SK-N-SH (cell line): ENCODE measurements around the gene BRAF. TPM values are rescaled to one million over a fixed set of nuclear protein-coding genes. Genes with fewer than 3 reads are reported as not detected.

Experiments
- CTCF ChIA-PET: fragments of 300-600, 350-600 bp; formaldehyde crosslinking; extraction: SDS; loops from one replicate; lab custom pipeline; 2021; lab: Yijun Ruan, JAX
- POLR2A ChIA-PET: fragments of 350-600 bp; sonication (Branson Sonifier 250); formaldehyde crosslinking; extraction: SDS; loops from one replicate; lab custom pipeline; 2020; ENCODE audit warnings: antibody characterized with exemption, inconsistent platforms; lab: Yijun Ruan, JAX
- DNase-seq: peaks from one replicate; pipeline ENCODE4 v3.0.0; 2012
- H2AFZ ChIP-seq: fragments of 200-600 bp; sonication (generic); 2 replicates; pipeline ENCODE4 v1.8.1; 2016; ENCODE audit warnings: antibody characterized with exemption, mild to moderate bottlenecking, low read depth
- H3F3A ChIP-seq: fragments of 200-600 bp; sonication (generic); replicated peaks from 2 replicates; pipeline ENCODE3; 2016; ENCODE audit warnings: antibody characterized with exemption, mild to moderate bottlenecking; ENCODE audit not compliant: insufficient read depth
- H3K27ac ChIP-seq, 2 experiments: fragments of 200-500 bp in 1 of 2; fragments of 200-600 bp in 1 of 2; sonication (Bioruptor generic) in 1 of 2; sonication (generic), shearing (Covaris generic) in 1 of 2; 2 replicates each; pipeline versions ENCODE4 v1.5.1 to v1.6.1; 2014 to 2016; ENCODE audit warnings: low read depth in 2 of 2, inconsistent platforms in 1 of 2, low read length in 1 of 2, mild to moderate bottlenecking in 1 of 2, mixed read lengths in 1 of 2
- H3K27me3 ChIP-seq: fragments of 200-600 bp; sonication (generic), shearing (Covaris generic); 2 replicates; pipeline ENCODE4 v1.6.1; 2016; ENCODE audit warnings: mixed run types; ENCODE audit not compliant: insufficient read depth
- H3K36me3 ChIP-seq, 2 experiments: fragments of 200-500 bp in 1 of 2; fragments of 200-600 bp in 1 of 2; sonication (Bioruptor generic) in 1 of 2; sonication (generic) in 1 of 2; replicated peaks in 1 of 2; 2 replicates each; pipeline versions ENCODE3 to v1.5.1; 2014 to 2016; ENCODE audit warnings: low read length in 1 of 2, mild to moderate bottlenecking in 1 of 2; ENCODE audit not compliant: insufficient read depth in 2 of 2, control insufficient read depth in 1 of 2
- H3K4me1 ChIP-seq, 2 experiments: fragments of 200-500 bp in 1 of 2; fragments of 200-600 bp in 1 of 2; sonication (Bioruptor generic) in 1 of 2; sonication (generic), shearing (Covaris generic) in 1 of 2; 2 replicates each; pipeline versions ENCODE4 v1.5.1 to v1.6.1; 2014 to 2016; ENCODE audit warnings: low read depth in 1 of 2, low read length in 1 of 2, mixed run types in 1 of 2; ENCODE audit not compliant: insufficient read depth in 2 of 2, control insufficient read depth in 1 of 2
- H3K4me2 ChIP-seq: fragments of 200-600 bp; sonication (generic), shearing (Covaris generic); 2 replicates; pipeline ENCODE4 v1.6.1; 2017; ENCODE audit warnings: mixed run types
- H3K4me3 ChIP-seq, 2 experiments: fragments of 200-500 bp in 1 of 2; fragments of 200-600 bp in 1 of 2; sonication (Bioruptor generic) in 1 of 2; sonication (generic), shearing (Covaris generic) in 1 of 2; 2 replicates each; pipeline versions ENCODE4 v1.5.1 to v1.8.1; 2014 to 2016; ENCODE audit warnings: low read depth in 2 of 2, inconsistent platforms in 1 of 2, low read length in 1 of 2, mild to moderate bottlenecking in 1 of 2, mixed read lengths in 1 of 2, moderate library complexity in 1 of 2
- H3K79me2 ChIP-seq: fragments of 200-600 bp; sonication (generic); 2 replicates; pipeline ENCODE4 v1.8.1; 2017; ENCODE audit warnings: mild to moderate bottlenecking; ENCODE audit not compliant: insufficient read depth
- H3K9ac ChIP-seq: fragments of 200-600 bp; sonication (generic); 2 replicates; pipeline ENCODE4 v1.6.1; 2017; ENCODE audit warnings: mixed run types
- H3K9me2 ChIP-seq: fragments of 200-600 bp; sonication (generic); 2 replicates; pipeline ENCODE4 v1.6.1; 2017; ENCODE audit warnings: mixed run types
- H3K9me3 ChIP-seq: fragments of 200-600 bp; sonication (generic); 2 replicates; pipeline ENCODE4 v1.6.1; 2017; ENCODE audit warnings: mixed run types, mild to moderate bottlenecking, moderate library complexity
- H4K20me1 ChIP-seq: fragments of 200-600 bp; sonication (generic); 2 replicates; pipeline ENCODE4 v1.6.1; 2017; ENCODE audit warnings: mild to moderate bottlenecking, mixed run types; ENCODE audit not compliant: insufficient read depth
- FOSL2 ChIP-seq: IDR thresholded peaks from 2 replicates; pipeline ENCODE4 v1.4.0; 2012; ENCODE audit warnings: low read depth, mild to moderate bottlenecking, moderate library complexity, borderline replicate concordance
- GABPA ChIP-seq: IDR thresholded peaks from 2 replicates; pipeline ENCODE4 v1.4.0; 2012; ENCODE audit warnings: low read depth, mild to moderate bottlenecking
- PBX3 ChIP-seq: IDR thresholded peaks from 2 replicates; pipeline ENCODE4; 2012
- POLR2AphosphoS5 ChIP-seq: IDR thresholded peaks from 2 replicates; pipeline ENCODE4 v1.6.1; 2012; ENCODE audit warnings: low read depth, low read length
- RAD21 ChIP-seq: IDR thresholded peaks from 2 replicates; pipeline ENCODE4 v1.6.1; 2012; ENCODE audit warnings: mild to moderate bottlenecking, low read length
- RCOR1 ChIP-seq: fragments of 150-350 bp; IDR thresholded peaks from 2 replicates; pipeline ENCODE4 v1.6.1; 2017; ENCODE audit warnings: antibody characterized with exemption, low read length
- SIN3A ChIP-seq: IDR thresholded peaks from 2 replicates; pipeline ENCODE4 v1.6.1; 2012; ENCODE audit warnings: low read depth, mild to moderate bottlenecking, low read length, moderate library complexity, borderline replicate concordance
- SMC3 ChIP-seq: IDR thresholded peaks from 2 replicates; pipeline ENCODE4 v1.6.1; 2012; ENCODE audit warnings: low read depth, low read length, improper control_type of control experiment
- TAF1 ChIP-seq: IDR thresholded peaks from 2 replicates; pipeline ENCODE4 v1.6.1; 2012; ENCODE audit warnings: low read depth, mild to moderate bottlenecking, low read length, moderate library complexity, borderline replicate concordance
- TEAD4 ChIP-seq: IDR thresholded peaks from 2 replicates; pipeline ENCODE4 v1.4.0; 2012; ENCODE audit warnings: mild to moderate bottlenecking, borderline replicate concordance; ENCODE audit not compliant: insufficient read depth
- YY1 ChIP-seq: IDR thresholded peaks from 2 replicates; pipeline ENCODE4 v1.4.0; 2012; ENCODE audit warnings: low read depth, mild to moderate bottlenecking
- ZBTB33 ChIP-seq: IDR thresholded peaks from 2 replicates; pipeline ENCODE4 v1.4.0; 2012; ENCODE audit warnings: low read depth, borderline replicate concordance
- WGBS: methylation state at CpG from one replicate; pipeline ENCODE4 v1.1.6; 2017; ENCODE audit warnings: low lambda C conversion rate; 5-methylcytosine and 5-hydroxymethylcytosine counted together
- polyA plus RNA-seq, 3 experiments: library from polyadenylated mRNA; depleted of rRNA; stranded (reverse); fragments of >200 nt; gene quantifications; 2 replicates each; pipeline ENCODE4 v1.2.3, GENCODE V29; 2012
- TF ChIP-seq, protein P1 (sequence below): IDR thresholded peaks from 2 replicates; pipeline ENCODE4 v1.4.0; 2012; ENCODE audit warnings: low read depth, borderline replicate concordance
- TF ChIP-seq, protein P2 (sequence below): fragments of 200-600 bp; sonication (generic); IDR thresholded peaks from 2 replicates; pipeline ENCODE4 v1.6.1; 2017; ENCODE audit warnings: antibody characterized with exemption, mild to moderate bottlenecking, moderate library complexity

The BRAF gene
- polyA plus RNA-seq, 1 of the 3 experiments (the other 2 are of a cell fraction): 5.2 TPM

DNA sequence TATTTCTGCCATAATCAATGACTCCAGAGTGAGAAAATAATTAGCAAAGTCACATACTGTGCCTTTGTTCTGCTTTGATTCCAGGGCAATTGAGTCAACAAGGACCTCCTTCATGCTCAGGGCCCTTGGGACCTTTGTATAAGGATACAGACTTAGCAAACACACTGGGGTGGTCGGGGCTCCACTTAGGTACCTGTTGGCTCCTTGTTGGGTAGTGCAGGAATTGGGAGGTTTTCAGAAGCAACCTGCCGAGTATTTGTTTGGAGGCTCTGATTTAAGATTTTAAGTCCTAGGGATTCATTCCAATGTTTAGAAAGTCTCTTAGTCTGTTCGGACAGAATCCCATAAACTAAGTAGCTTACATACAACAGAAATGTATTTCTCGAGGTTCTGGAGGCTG is 249.0 kb downstream of the BRAF start:
- TF ChIP-seq, protein P1, sequence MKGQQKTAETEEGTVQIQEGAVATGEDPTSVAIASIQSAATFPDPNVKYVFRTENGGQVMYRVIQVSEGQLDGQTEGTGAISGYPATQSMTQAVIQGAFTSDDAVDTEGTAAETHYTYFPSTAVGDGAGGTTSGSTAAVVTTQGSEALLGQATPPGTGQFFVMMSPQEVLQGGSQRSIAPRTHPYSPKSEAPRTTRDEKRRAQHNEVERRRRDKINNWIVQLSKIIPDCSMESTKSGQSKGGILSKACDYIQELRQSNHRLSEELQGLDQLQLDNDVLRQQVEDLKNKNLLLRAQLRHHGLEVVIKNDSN: no peak
- no peak for TF ChIP-seq ZBTB33
- no peak for TF ChIP-seq YY1
- TF ChIP-seq GABPA: no peak
- no peak for TF ChIP-seq RCOR1
- TF ChIP-seq SIN3A: no peak
- TF ChIP-seq PBX3: no peak
- no peak for TF ChIP-seq TEAD4
- TF ChIP-seq TAF1: no peak
- no peak for TF ChIP-seq FOSL2
- TF ChIP-seq, all 33 proteins: peak for 0
- Histone ChIP-seq H3K9me3 (no peaks in the 10 kb centered on the region), H3K27me3 (no peaks in the 10 kb centered on the region), H2AFZ (no peak overlapping the region), H3K79me2 (no peaks in the 10 kb centered on the region), H3K4me2 (peak overlapping the region; percentile 9; the same call in 1 of the 2 replicates), H3K9me2 (no peaks in the 10 kb centered on the region), H3K4me1 (peaks cover 7 to 20% of the 10 kb centered on the region in 2 experiments; a peak in 2 of 4 replicates), H3K4me3 (no peak overlapping the region), H3K9ac (no peak overlapping the region), H3K36me3 (peaks cover 0 to 6% of the 10 kb centered on the region in 2 experiments), H3K27ac (no peak overlapping the region), H3F3A (no peaks in the 10 kb centered on the region), H4K20me1 (no peaks in the 10 kb centered on the region)
- WGBS: 90% methylated on average over 4 of the region's 4 CpGs
- ChIA-PET CTCF (interaction anchor here (0.7 to 4.5 kb wide), 25 partner anchors 9 to 974 kb away, joined by 3 to 45 read pairs (median 6); partner anchors contain the start of genes BRAF, MRPS33 and NDUFB2), POLR2A (interaction anchor here (1.2 kb wide), 1 partner anchor 339 kb away, joined by 5 read pairs; the partner anchor contains the start of gene MRPS33)
- no peak for DNase-seq

GRCh38 chr7:140674899-140675701 is 249.6 kb downstream of the BRAF start:
- peak overlapping the region; percentile 12; the same call in 1 of the 2 replicates for H3K4me2 ChIP-seq

More at GRCh38 chr7:140674899-140675701, 249.6 kb downstream of the BRAF start:
- CTCF ChIA-PET: interaction anchor here (0.7 to 4.5 kb wide), 28 partner anchors 9 to 975 kb away, joined by 3 to 45 read pairs (median 6); partner anchors contain the start of genes BRAF, MRPS33 and NDUFB2
- Histone ChIP-seq H3K27me3 (no peaks in the 10 kb centered on the region), H3K9me2 (no peaks in the 10 kb centered on the region), H3K4me1 (peaks cover 7 to 20% of the 10 kb centered on the region in 2 experiments; a peak in 2 of 4 replicates), H3K27ac (no peak overlapping the region), H2AFZ (0 out of 2 replicates have a peak overlapping the region, but pooled peaks have one; percentile 20), H4K20me1 (no peaks in the 10 kb centered on the region), H3F3A (no peaks in the 10 kb centered on the region), H3K9me3 (no peaks in the 10 kb centered on the region), H3K4me3 (peak overlapping the region in 1 of 2 experiments; percentile 15; a peak in 1 of 4 replicates), H3K36me3 (peaks cover 0 to 4% of the 10 kb centered on the region in 2 experiments), H3K9ac (no peak overlapping the region), H3K79me2 (no peaks in the 10 kb centered on the region)
- POLR2A ChIA-PET: interaction anchor here (0.7 to 1.2 kb wide), 2 partner anchors 21 to 340 kb away, joined by 4 to 5 read pairs; partner anchors contain the start of genes MRPS33 and NDUFB2
- WGBS: 80% methylated on average over 8 of the region's 8 CpGs
- TF ChIP-seq ZBTB33 (no peak), SMC3 (peak; percentile 66), TEAD4 (no peak), RAD21 (peak; percentile 82), POLR2AphosphoS5 (no peak)
- TF ChIP-seq, protein P2, sequence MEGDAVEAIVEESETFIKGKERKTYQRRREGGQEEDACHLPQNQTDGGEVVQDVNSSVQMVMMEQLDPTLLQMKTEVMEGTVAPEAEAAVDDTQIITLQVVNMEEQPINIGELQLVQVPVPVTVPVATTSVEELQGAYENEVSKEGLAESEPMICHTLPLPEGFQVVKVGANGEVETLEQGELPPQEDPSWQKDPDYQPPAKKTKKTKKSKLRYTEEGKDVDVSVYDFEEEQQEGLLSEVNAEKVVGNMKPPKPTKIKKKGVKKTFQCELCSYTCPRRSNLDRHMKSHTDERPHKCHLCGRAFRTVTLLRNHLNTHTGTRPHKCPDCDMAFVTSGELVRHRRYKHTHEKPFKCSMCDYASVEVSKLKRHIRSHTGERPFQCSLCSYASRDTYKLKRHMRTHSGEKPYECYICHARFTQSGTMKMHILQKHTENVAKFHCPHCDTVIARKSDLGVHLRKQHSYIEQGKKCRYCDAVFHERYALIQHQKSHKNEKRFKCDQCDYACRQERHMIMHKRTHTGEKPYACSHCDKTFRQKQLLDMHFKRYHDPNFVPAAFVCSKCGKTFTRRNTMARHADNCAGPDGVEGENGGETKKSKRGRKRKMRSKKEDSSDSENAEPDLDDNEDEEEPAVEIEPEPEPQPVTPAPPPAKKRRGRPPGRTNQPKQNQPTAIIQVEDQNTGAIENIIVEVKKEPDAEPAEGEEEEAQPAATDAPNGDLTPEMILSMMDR: peak; percentile 59
- peak; percentile 79 for DNase-seq
